ENCODE measurements around the gene FUT8. TPM values are rescaled to one million over a fixed set of nuclear protein-coding genes. Genes with fewer than 3 reads are reported as not detected.

The FUT8 gene
- total RNA-seq, 1 experiment from 2014 or later: 42.3 TPM

DNA sequence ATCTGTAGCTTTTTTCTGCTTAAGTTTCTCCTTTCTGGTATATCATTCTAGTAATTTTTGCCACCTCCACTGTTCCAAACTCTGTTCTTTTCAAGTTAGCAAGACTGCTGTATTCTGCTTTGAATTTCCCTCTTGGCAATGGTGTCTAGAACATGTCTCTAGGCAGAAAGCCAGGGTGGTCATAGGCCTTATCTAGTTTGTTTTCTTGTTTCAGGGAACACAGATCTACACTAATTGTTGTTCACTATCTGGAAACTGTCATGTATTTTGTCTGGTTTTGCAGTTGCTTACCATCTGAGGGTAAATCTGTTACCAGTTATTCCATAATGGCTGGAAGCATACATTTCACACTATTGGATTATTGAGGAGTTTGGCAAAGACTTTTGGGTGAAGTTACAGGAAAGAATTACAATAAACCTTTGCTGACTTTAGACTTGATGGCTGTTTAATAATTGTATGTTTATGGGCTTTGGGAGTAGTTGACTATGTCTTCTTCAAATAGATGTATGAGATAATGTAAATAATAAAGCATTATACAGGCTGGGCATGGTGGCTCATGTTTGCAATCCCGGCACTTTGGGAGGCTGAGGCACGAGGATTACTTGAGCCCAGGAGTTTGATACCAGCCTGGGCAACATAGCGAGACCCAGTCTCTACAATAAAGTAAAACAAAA, 41.4 kb downstream of the FUT8 start (continued):
- no peak for TF ChIP-seq JUND (IDR thresholded peaks at IDR 0.05)
- no peak for TF ChIP-seq SIN3A (IDR thresholded peaks at IDR 0.05; ENCODE audit: low read depth)
- TF ChIP-seq POLR2AphosphoS5 (IDR thresholded peaks at IDR 0.05; ENCODE audit: low read depth, low read length): no peak
- no peak for TF ChIP-seq ZNF274 (IDR thresholded peaks at IDR 0.05; ENCODE audit: low read depth, low read length)

DNA sequence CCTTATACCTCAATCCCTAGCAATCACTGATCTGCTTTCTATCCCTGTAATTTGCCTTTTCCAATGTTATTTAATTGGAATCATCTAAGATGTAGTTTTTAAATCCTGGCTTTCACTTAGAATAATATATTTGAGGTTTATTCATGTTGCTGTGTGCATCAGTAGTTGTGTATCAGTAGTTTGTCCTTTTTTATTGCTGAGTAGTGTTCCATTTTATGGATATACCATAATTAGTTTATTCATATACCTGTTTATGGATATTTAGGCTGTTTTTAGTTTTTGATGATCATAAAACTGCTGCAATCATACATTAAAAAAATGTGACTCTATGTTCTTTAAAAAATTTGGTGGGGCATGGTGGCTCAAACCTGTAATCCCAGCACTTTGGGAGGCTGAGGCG, 43.7 kb downstream of the FUT8 start:
- Histone ChIP-seq H2AFZ (ENCODE audit: low read depth, low read length, poor library complexity, severe bottlenecking) (no peak overlapping the region), H3K27me3 (ENCODE audit: insufficient read depth, low read length) (no peaks in the 10 kb centered on the region), H3K4me3 (replicated peaks in 1 of 2; ENCODE audit: low read depth in 1 of 2, low read length in 2 of 2) (no peak overlapping the region), H3K27ac (ENCODE audit: low read depth, low read length) (no peak overlapping the region), H3K9ac (ENCODE audit: low read length) (no peak overlapping the region), H3K79me2 (ENCODE audit: insufficient read depth, low read length) (no peaks in the 10 kb centered on the region; the same call in 1 of the 2 replicates), H3K36me3 (ENCODE audit: control insufficient read depth in 1 of 2, insufficient read depth in 2 of 2, low read length in 2 of 2) (no peaks in the 10 kb centered on the region), H3K9me3 (ENCODE audit: control insufficient read depth in 1 of 2, insufficient read depth in 1 of 2, low read depth in 1 of 2, low read length in 2 of 2) (no peaks in the 10 kb centered on the region), H3K4me2 (ENCODE audit: low read length) (no peak overlapping the region), H3K9me2 (ENCODE audit: insufficient read depth) (no peaks in the 10 kb centered on the region), H3K4me1 (ENCODE audit: control insufficient read depth in 1 of 2, insufficient read depth in 2 of 2, low read length in 2 of 2) (no peaks in the 10 kb centered on the region; a peak in 1 of 4 replicates), H4K20me1 (ENCODE audit: insufficient read depth) (no peaks in the 10 kb centered on the region)
- ATAC-seq (no peak), DNase-seq (ENCODE audit: low read depth, low spot score) (no peak)
- ChIA-PET RAD21 (ENCODE audit: low non-redundant PET in 1 of 2, low total read pairs in 2 of 2, uncharacterized antibody in 2 of 2, unreplicated experiment in 2 of 2) (no interaction called here), CTCF (no interaction called here), POLR2A (no interaction called here)
- intact Hi-C loops (cut with micrococcal nuclease): no loop called here
- TF ChIP-seq POLR2AphosphoS5 (IDR thresholded peaks at IDR 0.05; ENCODE audit: low read depth, low read length): no peak
- TF ChIP-seq EGR1 (IDR thresholded peaks at IDR 0.05; ENCODE audit: low read depth): no peak
- no peak for TF ChIP-seq SIN3A (IDR thresholded peaks at IDR 0.05; ENCODE audit: low read depth)
- TF ChIP-seq, protein P1, sequence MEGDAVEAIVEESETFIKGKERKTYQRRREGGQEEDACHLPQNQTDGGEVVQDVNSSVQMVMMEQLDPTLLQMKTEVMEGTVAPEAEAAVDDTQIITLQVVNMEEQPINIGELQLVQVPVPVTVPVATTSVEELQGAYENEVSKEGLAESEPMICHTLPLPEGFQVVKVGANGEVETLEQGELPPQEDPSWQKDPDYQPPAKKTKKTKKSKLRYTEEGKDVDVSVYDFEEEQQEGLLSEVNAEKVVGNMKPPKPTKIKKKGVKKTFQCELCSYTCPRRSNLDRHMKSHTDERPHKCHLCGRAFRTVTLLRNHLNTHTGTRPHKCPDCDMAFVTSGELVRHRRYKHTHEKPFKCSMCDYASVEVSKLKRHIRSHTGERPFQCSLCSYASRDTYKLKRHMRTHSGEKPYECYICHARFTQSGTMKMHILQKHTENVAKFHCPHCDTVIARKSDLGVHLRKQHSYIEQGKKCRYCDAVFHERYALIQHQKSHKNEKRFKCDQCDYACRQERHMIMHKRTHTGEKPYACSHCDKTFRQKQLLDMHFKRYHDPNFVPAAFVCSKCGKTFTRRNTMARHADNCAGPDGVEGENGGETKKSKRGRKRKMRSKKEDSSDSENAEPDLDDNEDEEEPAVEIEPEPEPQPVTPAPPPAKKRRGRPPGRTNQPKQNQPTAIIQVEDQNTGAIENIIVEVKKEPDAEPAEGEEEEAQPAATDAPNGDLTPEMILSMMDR (IDR thresholded peaks at IDR 0.05 in 2 of 3, conservative IDR thresholded peaks at IDR 0.05 in 1 of 3; ENCODE audit: borderline replicate concordance in 1 of 3, insufficient read depth in 1 of 3, low read depth in 2 of 3, low read length in 2 of 3): no peak
- TF ChIP-seq, protein P2, sequence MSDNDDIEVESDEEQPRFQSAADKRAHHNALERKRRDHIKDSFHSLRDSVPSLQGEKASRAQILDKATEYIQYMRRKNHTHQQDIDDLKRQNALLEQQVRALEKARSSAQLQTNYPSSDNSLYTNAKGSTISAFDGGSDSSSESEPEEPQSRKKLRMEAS (IDR thresholded peaks at IDR 0.05): no peak
- TF ChIP-seq, protein P3, sequence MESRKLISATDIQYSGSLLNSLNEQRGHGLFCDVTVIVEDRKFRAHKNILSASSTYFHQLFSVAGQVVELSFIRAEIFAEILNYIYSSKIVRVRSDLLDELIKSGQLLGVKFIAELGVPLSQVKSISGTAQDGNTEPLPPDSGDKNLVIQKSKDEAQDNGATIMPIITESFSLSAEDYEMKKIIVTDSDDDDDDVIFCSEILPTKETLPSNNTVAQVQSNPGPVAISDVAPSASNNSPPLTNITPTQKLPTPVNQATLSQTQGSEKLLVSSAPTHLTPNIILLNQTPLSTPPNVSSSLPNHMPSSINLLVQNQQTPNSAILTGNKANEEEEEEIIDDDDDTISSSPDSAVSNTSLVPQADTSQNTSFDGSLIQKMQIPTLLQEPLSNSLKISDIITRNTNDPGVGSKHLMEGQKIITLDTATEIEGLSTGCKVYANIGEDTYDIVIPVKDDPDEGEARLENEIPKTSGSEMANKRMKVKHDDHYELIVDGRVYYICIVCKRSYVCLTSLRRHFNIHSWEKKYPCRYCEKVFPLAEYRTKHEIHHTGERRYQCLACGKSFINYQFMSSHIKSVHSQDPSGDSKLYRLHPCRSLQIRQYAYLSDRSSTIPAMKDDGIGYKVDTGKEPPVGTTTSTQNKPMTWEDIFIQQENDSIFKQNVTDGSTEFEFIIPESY (IDR thresholded peaks at IDR 0.05; ENCODE audit: extremely low read depth, insufficient replicate concordance, low read length): no peak
- TF ChIP-seq EZH2phosphoT487 (IDR thresholded peaks at IDR 0.05; ENCODE audit: borderline replicate concordance): no peak
- TF ChIP-seq SRF (IDR thresholded peaks at IDR 0.05; ENCODE audit: low read depth): no peak
- no peak for TF ChIP-seq JUND (IDR thresholded peaks at IDR 0.05)
- BruUV-seq (replicated peaks): no TSS peak

All from HCT116 (cell line).